ENCODE measurements around the gene PLXNC1.

- TF ChIP-seq CTCF (IDR thresholded peaks at IDR 0.05) = no peak
- no peak for TF ChIP-seq POLR2A (IDR thresholded peaks at IDR 0.05)
- no peak for TF ChIP-seq POLR2AphosphoS5 (IDR thresholded peaks at IDR 0.05)
Observed at GRCh38 chr12:94193168-94193567, 44.8 kb downstream of the PLXNC1 start.
